Body of pancreas (tissue), 4 donors: Measurements from ENCODE around the gene SLC25A10.

Experiments used
- CTCF ChIP-seq, 7 experiments: fragments of 450-650 bp in 4 of 7; fragments of 200-600 bp in 3 of 7; sonication (generic) in 3 of 7; IDR thresholded peaks; one replicate each; pipeline ENCODE4 v1.5.1; 2016 to 2019; ENCODE audit warnings: antibody characterized with exemption in 7 of 7
- POLR2A ChIP-seq, 3 donors: fragments of 450-650 bp; IDR thresholded peaks; one replicate each; pipeline ENCODE4 v1.6.1; 2016; ENCODE audit warnings: antibody characterized with exemption in 3 of 3, mild to moderate bottlenecking in 2 of 3

GRCh38 chr17:81696218-81696941 is 15.7 kb upstream of the SLC25A10 start:
- TF ChIP-seq CTCF (IDR thresholded peaks at IDR 0.05) (no peak), POLR2A (IDR thresholded peaks at IDR 0.05) (no peak)
